Heart left ventricle (tissue), 16 donors: ENCODE results near the gene CA4. TPM values are rescaled to one million over a fixed set of nuclear protein-coding genes. Genes with fewer than 3 reads are reported as not detected.

Source experiments
- ATAC-seq, 4 donors: fragments of 200-7000 bp; cut with Tn5 transposase; one replicate each; pipeline ENCODE4 v1.9.1; 2020 to 2022; ENCODE audit warnings: moderate library complexity in 4 of 4, mild to moderate bottlenecking in 3 of 4, moderate number of reproducible peaks in 1 of 4
- DNase-seq, 5 donors: peaks; one replicate each; pipeline ENCODE4 v3.0.0-alpha.2; 2020
- H3K27ac ChIP-seq, 12 donors: fragments of 200-600 bp; sonication (generic) in 4 of 12; one replicate each; pipeline versions ENCODE4 v1.5.0 to v1.8.0; 2016 to 2022; ENCODE audit warnings: mild to moderate bottlenecking in 2 of 12
- H3K27me3 ChIP-seq, 9 donors: fragments of 200-600 bp; sonication (generic) in 2 of 9; one replicate each; pipeline versions ENCODE4 v1.5.1 to v1.8.0; 2016 to 2022; ENCODE audit warnings: mild to moderate bottlenecking in 3 of 9
- H3K36me3 ChIP-seq, 9 donors: fragments of 200-600 bp; sonication (generic) in 2 of 9; one replicate each; pipeline versions ENCODE4 v1.5.0 to v1.8.0; 2018 to 2022; ENCODE audit warnings: mild to moderate bottlenecking in 2 of 9
- H3K4me1 ChIP-seq, 12 donors: fragments of 200-600 bp; sonication (generic) in 4 of 12; one replicate each; pipeline versions ENCODE4 v1.5.0 to v1.8.0; 2016 to 2022; ENCODE audit warnings: mild to moderate bottlenecking in 3 of 12
- H3K4me3 ChIP-seq, 12 donors: fragments of 200-600 bp; sonication (generic) in 4 of 12; one replicate each; pipeline versions ENCODE4 v1.5.0 to v1.8.0; 2017 to 2022; ENCODE audit warnings: mild to moderate bottlenecking in 9 of 12, moderate library complexity in 4 of 12
- H3K9me3 ChIP-seq, 12 donors: fragments of 200-600 bp; sonication (generic) in 4 of 12; one replicate each; pipeline versions ENCODE4 v1.5.0 to v1.8.0; 2016 to 2022; ENCODE audit warnings: mild to moderate bottlenecking in 1 of 12
- CTCF ChIP-seq, 12 donors: fragments of 200-600 bp; sonication (generic) in 4 of 12; IDR thresholded peaks; one replicate each; pipeline versions ENCODE4 v1.5.0 to v1.8.0; 2018 to 2022; ENCODE audit warnings: antibody characterized with exemption in 12 of 12, mild to moderate bottlenecking in 5 of 12
- POLR2A ChIP-seq, 2 donors: fragments of 450-650 bp; IDR thresholded peaks; one replicate each; pipeline ENCODE4 v1.6.1; 2017; ENCODE audit warnings: antibody characterized with exemption in 2 of 2, mild to moderate bottlenecking in 2 of 2, moderate library complexity in 2 of 2
- WGBS, 4 donors: extraction: QIAGEN DNeasy Blood & Tissue Kit in 2 of 4; methylation state at CpG; one replicate each; pipeline versions ENCODE4 v1.1.5 to v1.1.7; 2013 to 2018; 5-methylcytosine and 5-hydroxymethylcytosine counted together
- intact Hi-C, 10 donors: fragments of 100-400 bp; cut with DNase I; formaldehyde crosslinking; loops; one replicate each; pipeline versions ENCODE4 v1.11.1 to v1.14.2; 2022
- polyA plus RNA-seq, 2 donors: library from polyadenylated mRNA; stranded (reverse); fragments of 200-250 nt; gene quantifications; one replicate each; pipeline ENCODE4 v1.2.3, GENCODE V29; 2013
- total RNA-seq, 9 donors: library from RNA; depleted of rRNA in 2 of 9; stranded (reverse); fragments of >200 nt in 2 of 9; fragmentation: NEBNext Ultra II Directional in 3 of 9; extraction: Animal tissue kit (Norgen Biotek cat#: 25700) in 3 of 9; gene quantifications; one replicate each; pipeline versions ENCODE4 v1.1.0 to v1.2.4, GENCODE V29; 2016 to 2023
- donor health status: ischemic (EF 13 %, LVEDD 7.1; RV severe dilation, severe dysfunction).
- donor health status: healthy with polysubstance abuse.
- donor health status: DM: no; HTN: yes; CAD: no.
- donor health status: DM: no; HTN: no; CAD: no.
- donor health status: ischemic (EF 25% LVEDD 6.9; RV normal size, moderate dysfunction).
- donor health status: ischemic (EF 25% LVEDD 5.7; RV mildly dilated, moderate dysfunction).
- donor health status: healthy.
- donor health status: DM: yes; HTN: yes; CAD: no.
- donor health status: ischemic (EF 35%, LVEDD 5.7; RV mildly dilated, moderate dysfunction).
- donor health status: nonischemic (EF 11% LVEDD 7.7; RV severe dilation, severe dysfunction).
- donor health status: DM: yes; HTN: yes; CAD: no.
- donor health status: PGD.
- donor health status: ischemic (EF 29% LVEDD 5.4; RV normal size, mild dysfunction).
- donor health status: nonischemic (EF 23%, LVEDD 6.1; RV moderate dilation, normal function).

Gene CA4
- total and polyA plus RNA-seq, 11 donors, result 12.4 to 54.0 (median 17.7) TPM

GRCh38 chr17:60156746-60157145, 7.0 kb downstream of the CA4 start:
- peaks cover 1 to 48% (median 27%) of the 10 kb centered on the region in 12 donors for H3K4me1 ChIP-seq
- DNase-seq, result no peak
- no peak for ATAC-seq
- peaks cover 0 to 5% (median 0%) of the 10 kb centered on the region in 9 donors for H3K36me3 ChIP-seq
- H3K4me3 ChIP-seq, result no peak overlapping the region
- no peak for TF ChIP-seq POLR2A (IDR thresholded peaks at IDR 0.05)
- TF ChIP-seq CTCF (IDR thresholded peaks at IDR 0.05), result no peak
- intact Hi-C loops, result no loop called here
- H3K27me3 ChIP-seq, result peaks cover 0 to 28% (median 9%) of the 10 kb centered on the region in 9 donors
- 55 to 80% (median 72%) methylated on average over 7 to 8 of the region's 8 CpGs for WGBS, 4 donors
- H3K27ac ChIP-seq, result peak overlapping the region in 2 of 12 donors; percentile 18 to 20
- H3K9me3 ChIP-seq, result no peaks in the 10 kb centered on the region

GRCh38 chr17:60157487-60158040, 7.8 kb downstream of the CA4 start:
- WGBS, 4 donors, result 78 to 82% (median 80%) methylated on average over 17 to 18 of the region's 18 CpGs
- Histone ChIP-seq H3K27me3 (peaks cover 0 to 20% (median 2%) of the 10 kb centered on the region in 9 donors), H3K27ac (no peak overlapping the region), H3K9me3 (no peaks in the 10 kb centered on the region), H3K4me3 (no peak overlapping the region), H3K36me3 (peaks cover 0 to 5% (median 0%) of the 10 kb centered on the region in 9 donors), H3K4me1 (peaks cover 6 to 56% (median 32%) of the 10 kb centered on the region in 12 donors)
- DNase-seq (no peak), ATAC-seq (no peak)
- TF ChIP-seq POLR2A (IDR thresholded peaks at IDR 0.05) (no peak), CTCF (IDR thresholded peaks at IDR 0.05) (no peak)
- intact Hi-C loops, result no loop called here

- Histone ChIP-seq H3K4me1 (peaks cover 6 to 62% (median 40%) of the 10 kb centered on the region in 12 donors), H3K4me3 (no peak overlapping the region), H3K9me3 (no peaks in the 10 kb centered on the region), H3K27ac (peak overlapping the region in 1 of 12 donors; percentile 20), H3K27me3 (peaks cover 0 to 18% (median 0%) of the 10 kb centered on the region in 9 donors), H3K36me3 (peaks cover 0 to 5% (median 0%) of the 10 kb centered on the region in 9 donors)
- no peak for DNase-seq
- WGBS, 4 donors, result 30 to 42% (median 38%) methylated on average over 10 to 19 of the region's 19 CpGs
- TF ChIP-seq CTCF (IDR thresholded peaks at IDR 0.05), result no peak
- TF ChIP-seq POLR2A (IDR thresholded peaks at IDR 0.05), result no peak
- no peak for ATAC-seq
- intact Hi-C loops, result no loop called here
Observed at GRCh38 chr17:60158751-60159478, 9.1 kb downstream of the CA4 start.

- Histone ChIP-seq H3K4me3 (no peak overlapping the region), H3K9me3 (no peaks in the 10 kb centered on the region), H3K27ac (peak overlapping the region in 1 of 12 donors; percentile 20), H3K4me1 (peaks cover 6 to 57% (median 37%) of the 10 kb centered on the region in 12 donors), H3K27me3 (peaks cover 0 to 18% (median 0%) of the 10 kb centered on the region in 9 donors), H3K36me3 (peaks cover 0 to 5% (median 0%) of the 10 kb centered on the region in 9 donors)
- DNase-seq (no peak), ATAC-seq (no peak)
- TF ChIP-seq CTCF (IDR thresholded peaks at IDR 0.05) (no peak), POLR2A (IDR thresholded peaks at IDR 0.05) (no peak)
- intact Hi-C loops, result no loop called here
- WGBS, 4 donors, result 67 to 72% (median 71%) methylated on average over 6 of the region's 6 CpGs
Observed at GRCh38 chr17:60159479-60159866, 9.7 kb downstream of the CA4 start.
